SJCRH30 (cell line): ENCODE measurements around the gene STYXL2. TPM values are rescaled to one million over a fixed set of nuclear protein-coding genes. Genes with fewer than 3 reads are reported as not detected.

Experiments
- DNase-seq, 2 experiments: peaks; one replicate each; pipeline ENCODE4 v3.0.0-alpha.2; 2015 to 2020
- H3K27ac ChIP-seq: fragments of 250-450 bp; sonication (Bioruptor Pico); 2 replicates; pipeline ENCODE4 v1.5.1; 2020; ENCODE audit warnings: mild to moderate bottlenecking, moderate library complexity
- H3K27me3 ChIP-seq: fragments of 250-450 bp; sonication (Bioruptor Pico); 2 replicates; pipeline ENCODE4 v1.5.1; 2020; ENCODE audit warnings: mild to moderate bottlenecking, moderate library complexity
- H3K36me3 ChIP-seq: fragments of 250-450 bp; sonication (Bioruptor Pico); 2 replicates; pipeline ENCODE4 v1.5.1; 2020; ENCODE audit warnings: mild to moderate bottlenecking, moderate library complexity
- H3K4me1 ChIP-seq: fragments of 250-450 bp; sonication (Bioruptor Pico); 2 replicates; pipeline ENCODE4 v1.5.1; 2020; ENCODE audit warnings: mild to moderate bottlenecking, moderate library complexity
- H3K4me3 ChIP-seq: fragments of 250-450 bp; sonication (Bioruptor Pico); 2 replicates; pipeline ENCODE4 v1.5.1; 2020; ENCODE audit warnings: mild to moderate bottlenecking, moderate library complexity
- H3K9me3 ChIP-seq: fragments of 250-450 bp; sonication (Bioruptor Pico); replicated peaks from 2 replicates; pipeline ENCODE4 v1.5.1; 2020; ENCODE audit warnings: mild to moderate bottlenecking, moderate library complexity
- total RNA-seq: library from RNA; depleted of rRNA; stranded (reverse); fragments of >200 nt; shearing (Covaris generic); gene quantifications from 2 replicates; pipeline ENCODE4 v1.2.3, GENCODE V29; 2014

STYXL2 gene
- total RNA-seq, 1 experiment from 2014 or later: 7.1 TPM

DNA sequence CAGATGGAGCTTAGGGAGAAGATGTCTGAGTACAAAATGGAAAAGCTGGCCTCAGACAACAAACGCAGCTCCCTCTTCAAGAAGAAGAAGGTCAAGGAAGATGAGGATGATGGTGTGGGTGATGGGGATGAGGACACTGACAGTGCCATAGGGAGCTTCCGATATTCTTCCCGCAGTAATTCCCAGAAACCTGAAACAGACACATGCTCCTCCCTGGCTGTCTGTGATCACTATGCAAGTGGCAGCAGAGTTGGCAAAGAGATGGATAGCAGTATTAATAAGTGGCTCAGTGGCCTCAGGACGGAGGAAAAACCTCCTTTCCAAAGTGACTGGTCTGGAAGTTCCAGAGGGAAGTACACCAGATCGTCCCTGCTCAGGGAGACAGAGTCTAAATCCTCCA, 33.8 kb downstream of the STYXL2 start:
- Histone ChIP-seq H3K9me3 (no peaks in the 10 kb centered on the region), H3K4me3 (no peak overlapping the region), H3K4me1 (no peaks in the 10 kb centered on the region), H3K27me3 (no peaks in the 10 kb centered on the region), H3K36me3 (peaks cover 6% of the 10 kb centered on the region; the same call in 1 of the 2 replicates), H3K27ac (no peak overlapping the region)
- no peak for DNase-seq

- Histone ChIP-seq H3K27me3 (no peaks in the 10 kb centered on the region), H3K4me1 (no peaks in the 10 kb centered on the region), H3K27ac (no peak overlapping the region), H3K4me3 (no peak overlapping the region), H3K9me3 (no peaks in the 10 kb centered on the region), H3K36me3 (peaks cover 6% of the 10 kb centered on the region; the same call in 1 of the 2 replicates)
- DNase-seq: no peak
Observed at GRCh38 chr1:167128261-167129227, 34.7 kb downstream of the STYXL2 start.

GRCh38 chr1:167130829-167131510, 37.1 kb downstream of the STYXL2 start:
- H3K4me3 ChIP-seq: no peak overlapping the region
- H3K27me3 ChIP-seq: no peaks in the 10 kb centered on the region
- H3K27ac ChIP-seq: no peak overlapping the region
- DNase-seq: no peak
- peaks cover 9% of the 10 kb centered on the region for H3K4me1 ChIP-seq
- H3K9me3 ChIP-seq: no peaks in the 10 kb centered on the region
- no peaks in the 10 kb centered on the region; the same call in 1 of the 2 replicates for H3K36me3 ChIP-seq

- Histone ChIP-seq H3K9me3 (no peaks in the 10 kb centered on the region), H3K27me3 (no peaks in the 10 kb centered on the region), H3K36me3 (no peaks in the 10 kb centered on the region), H3K4me3 (no peak overlapping the region), H3K27ac (no peak overlapping the region), H3K4me1 (peaks cover 22% of the 10 kb centered on the region)
- no peak for DNase-seq
Observed at GRCh38 chr1:167132301-167133010, 38.6 kb downstream of the STYXL2 start.

DNA sequence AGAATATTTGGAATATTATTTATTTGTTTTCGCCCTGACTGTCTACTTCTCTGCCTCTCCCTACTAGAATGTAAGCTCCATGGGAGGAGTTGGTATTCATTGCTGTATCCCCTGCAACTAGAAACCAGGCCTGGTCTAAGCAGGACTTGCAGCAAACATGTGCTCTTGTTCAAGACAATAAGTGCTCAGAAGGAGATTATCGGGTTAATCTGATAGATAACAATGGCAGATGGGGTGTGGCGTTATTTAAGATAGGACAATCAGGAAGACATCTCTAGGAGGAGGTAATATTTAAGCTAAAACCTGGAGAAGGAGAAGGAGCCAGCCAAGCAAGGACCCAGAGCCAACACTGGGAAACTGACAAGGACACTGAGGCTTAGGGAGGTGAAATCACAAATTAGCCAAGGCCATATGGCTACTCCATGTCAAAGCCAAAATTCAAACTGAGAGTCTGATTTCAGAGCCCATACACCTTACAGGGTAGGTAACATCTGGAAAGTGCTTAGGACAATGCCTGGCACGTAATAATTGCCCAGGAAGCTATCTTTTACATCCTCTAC, 41.5 kb downstream of the STYXL2 start:
- Histone ChIP-seq H3K4me3 (no peak overlapping the region), H3K9me3 (no peaks in the 10 kb centered on the region), H3K36me3 (no peaks in the 10 kb centered on the region), H3K27ac (peak overlapping the region; percentile 68), H3K4me1 (peaks cover 23% of the 10 kb centered on the region), H3K27me3 (no peaks in the 10 kb centered on the region)
- DNase-seq: no peak

DNA sequence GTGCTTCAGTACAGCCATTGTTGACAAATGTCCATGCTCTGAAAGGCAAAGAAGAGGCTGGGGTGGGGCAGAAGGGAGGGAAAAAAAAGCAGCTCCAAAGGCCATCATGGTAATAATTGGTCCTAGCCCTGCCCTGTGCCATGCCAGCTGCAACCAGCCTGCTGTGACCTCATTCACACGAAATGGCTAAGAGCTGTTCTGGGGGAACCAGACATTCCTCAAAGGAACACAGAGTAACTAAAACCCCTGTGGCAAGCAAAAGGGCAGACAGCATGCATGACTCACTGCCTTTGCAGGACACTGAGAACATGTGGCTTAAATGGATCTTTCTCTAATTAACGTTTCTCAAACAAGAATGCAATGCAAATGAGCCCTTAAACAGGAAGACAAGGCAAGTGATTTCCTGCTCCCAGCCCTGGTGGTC, 42.3 kb downstream of the STYXL2 start:
- DNase-seq: peak; percentile 75 to 76
- peak overlapping the region; percentile 68 for H3K27ac ChIP-seq

GRCh38 chr1:167136806-167137205, 42.9 kb downstream of the STYXL2 start:
- no peak overlapping the region for H3K4me3 ChIP-seq
- no peaks in the 10 kb centered on the region for H3K36me3 ChIP-seq
- H3K27ac ChIP-seq: peak overlapping the region; percentile 68
- H3K9me3 ChIP-seq: no peaks in the 10 kb centered on the region
- H3K4me1 ChIP-seq: peaks cover 23% of the 10 kb centered on the region
- no peaks in the 10 kb centered on the region for H3K27me3 ChIP-seq
- no peak for DNase-seq

More for the DNA sequence above, 42.3 kb downstream of the STYXL2 start:
- Histone ChIP-seq H3K4me3 (no peak overlapping the region), H3K9me3 (no peaks in the 10 kb centered on the region), H3K36me3 (no peaks in the 10 kb centered on the region), H3K27me3 (no peaks in the 10 kb centered on the region), H3K4me1 (peaks cover 23% of the 10 kb centered on the region)

DNA sequence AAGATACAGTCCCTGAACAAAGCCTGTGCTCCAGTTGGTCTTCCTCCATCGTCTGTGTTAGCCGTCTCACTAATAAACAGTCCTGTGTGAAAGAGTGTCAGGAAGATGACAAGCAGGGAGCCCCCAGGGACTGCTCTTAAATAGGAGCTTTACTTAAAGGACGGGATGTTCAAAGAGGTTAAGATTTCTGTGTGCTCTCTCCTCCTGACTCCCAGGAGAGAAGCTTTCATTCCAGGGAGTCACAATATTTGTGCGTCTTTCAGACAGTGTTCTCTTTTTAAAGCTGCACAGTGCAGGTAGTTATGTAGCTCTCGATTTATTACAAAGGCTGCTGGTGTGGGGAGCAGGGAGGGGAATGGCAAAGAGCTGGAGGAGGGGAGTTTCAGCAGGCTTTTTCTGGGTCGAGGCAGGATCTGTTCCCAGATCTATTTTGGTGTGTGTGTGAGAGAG, 43.5 kb downstream of the STYXL2 start:
- H3K4me1 ChIP-seq: peaks cover 23% of the 10 kb centered on the region
- no peak for DNase-seq
- no peaks in the 10 kb centered on the region for H3K9me3 ChIP-seq
- no peaks in the 10 kb centered on the region for H3K36me3 ChIP-seq
- no peaks in the 10 kb centered on the region for H3K27me3 ChIP-seq
- H3K4me3 ChIP-seq: no peak overlapping the region
- H3K27ac ChIP-seq: peak overlapping the region; percentile 68; the same call in 1 of the 2 replicates

- H3K36me3 ChIP-seq: no peaks in the 10 kb centered on the region
- DNase-seq: peak in 1 of 2 experiments; percentile 11
- H3K27ac ChIP-seq: no peak overlapping the region
- H3K9me3 ChIP-seq: no peaks in the 10 kb centered on the region
- H3K27me3 ChIP-seq: no peaks in the 10 kb centered on the region
- peaks cover 23% of the 10 kb centered on the region for H3K4me1 ChIP-seq
- no peak overlapping the region for H3K4me3 ChIP-seq
Observed at GRCh38 chr1:167137793-167138510, 44.1 kb downstream of the STYXL2 start.

DNA sequence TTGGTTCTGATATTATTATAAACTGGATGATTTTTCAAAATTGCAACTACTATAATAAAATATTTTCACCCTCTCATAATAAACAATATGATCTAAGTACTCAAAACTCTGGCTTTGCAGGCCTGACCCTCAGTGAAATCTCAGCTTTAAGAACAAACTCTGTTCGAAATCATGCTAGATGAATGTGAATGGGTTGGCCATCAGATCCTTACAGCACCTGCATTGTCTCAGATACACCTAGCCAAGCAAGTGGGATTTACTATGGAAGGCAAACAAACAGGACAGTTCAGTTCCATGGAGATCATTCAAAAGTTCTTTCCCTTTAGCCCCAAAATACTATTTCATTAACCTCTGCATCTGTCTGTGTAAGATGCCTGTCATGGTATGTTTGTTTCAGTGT, 44.8 kb downstream of the STYXL2 start:
- H3K9me3 ChIP-seq: no peaks in the 10 kb centered on the region
- peaks cover 23% of the 10 kb centered on the region for H3K4me1 ChIP-seq
- no peak overlapping the region for H3K4me3 ChIP-seq
- no peaks in the 10 kb centered on the region for H3K27me3 ChIP-seq
- H3K27ac ChIP-seq: no peak overlapping the region
- DNase-seq: no peak
- no peaks in the 10 kb centered on the region for H3K36me3 ChIP-seq

DNA sequence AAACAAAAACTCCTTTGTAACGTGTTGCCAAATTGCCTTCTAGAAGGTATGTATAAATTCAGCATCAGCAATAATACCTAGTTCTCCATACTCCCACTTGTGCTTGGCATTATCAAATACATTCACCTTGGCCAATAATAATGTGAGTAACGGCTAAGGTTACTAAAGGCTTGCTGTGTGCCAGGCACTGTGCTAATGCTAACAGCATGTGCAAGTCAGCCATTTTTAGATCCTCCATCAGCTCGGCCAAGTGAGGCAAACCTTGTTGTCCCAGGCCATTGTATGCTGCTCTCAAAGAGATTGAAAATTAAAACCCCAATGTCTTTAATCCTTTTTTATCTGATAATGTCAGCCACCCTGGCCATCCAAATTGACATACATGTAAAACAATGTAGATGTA, 48.1 kb downstream of the STYXL2 start:
- H3K36me3 ChIP-seq: no peaks in the 10 kb centered on the region
- no peak for DNase-seq
- no peak overlapping the region for H3K27ac ChIP-seq
- H3K9me3 ChIP-seq: no peaks in the 10 kb centered on the region
- H3K27me3 ChIP-seq: no peaks in the 10 kb centered on the region
- H3K4me3 ChIP-seq: no peak overlapping the region
- peaks cover 6% of the 10 kb centered on the region for H3K4me1 ChIP-seq
